H1 (cell line): ENCODE data around the gene FARSB.

Experiments
- EP300 ChIP-seq, 2 experiments: IDR thresholded peaks; 1 replicate in 1 of 2; 2 replicates in 1 of 2; pipeline ENCODE4 v1.6.1; 2011 to 2012; ENCODE audit warnings: low read depth in 2 of 2, low read length in 2 of 2, mild to moderate bottlenecking in 2 of 2, borderline replicate concordance in 1 of 2, inconsistent platforms in 1 of 2, moderate library complexity in 1 of 2
- EZH2 ChIP-seq: fragments of 200-600 bp; sonication (generic); IDR thresholded peaks from 2 replicates; pipeline ENCODE4 v1.7.1; 2012; ENCODE audit warnings: low read depth, mild to moderate bottlenecking, moderate library complexity, low read length, inconsistent platforms; ENCODE audit not compliant: severe bottlenecking
- HDAC6 ChIP-seq: IDR thresholded peaks from one replicate; pipeline ENCODE4 v1.7.1; 2012; ENCODE audit warnings: low read depth, mild to moderate bottlenecking, inconsistent platforms, low read length, moderate library complexity
- POLR2A ChIP-seq, 2 experiments: IDR thresholded peaks; 1 replicate in 1 of 2; 2 replicates in 1 of 2; pipeline ENCODE4 v1.6.1; 2011; ENCODE audit warnings: low read depth in 2 of 2, low read length in 2 of 2, mild to moderate bottlenecking in 2 of 2; ENCODE audit errors: control extremely low read depth in 1 of 2
- POLR2AphosphoS5 ChIP-seq: IDR thresholded peaks from 2 replicates; pipeline ENCODE4 v1.6.1; 2011; ENCODE audit warnings: low read depth, low read length
- RAD21 ChIP-seq, 2 experiments: IDR thresholded peaks in 1 of 2; conservative IDR thresholded peaks in 1 of 2; 2 replicates each; pipeline ENCODE4 v1.6.1; 2011; ENCODE audit warnings: low read depth in 2 of 2, low read length in 2 of 2, improper control_type of control experiment in 1 of 2, inconsistent platforms in 1 of 2, mild to moderate bottlenecking in 1 of 2, moderate library complexity in 1 of 2
- RFX5 ChIP-seq: IDR thresholded peaks from 2 replicates; pipeline ENCODE4 v1.6.1; 2011; ENCODE audit warnings: low read depth, low read length, improper control_type of control experiment, borderline replicate concordance
- RXRA ChIP-seq: IDR thresholded peaks from 2 replicates; pipeline ENCODE4 v1.6.1; 2011; ENCODE audit warnings: low read depth, mild to moderate bottlenecking, low read length, moderate library complexity; ENCODE audit not compliant: insufficient read depth
- SP2 ChIP-seq: IDR thresholded peaks from 2 replicates; pipeline ENCODE4 v1.6.1; 2012; ENCODE audit warnings: mild to moderate bottlenecking, low read length, inconsistent platforms
- TAF1 ChIP-seq: IDR thresholded peaks from 2 replicates; pipeline ENCODE4 v1.6.1; 2011; ENCODE audit warnings: mild to moderate bottlenecking, low read depth, low read length
- TEAD4 ChIP-seq: IDR thresholded peaks from 2 replicates; pipeline ENCODE4 v1.6.1; 2012; ENCODE audit warnings: low read depth, low read length, inconsistent platforms, mixed read lengths
- TF ChIP-seq, protein P1 (sequence below), 3 experiments: IDR thresholded peaks; 1 replicate in 2 of 3; 2 replicates in 1 of 3; pipeline versions ENCODE4 v1.5.1 to v1.6.1; 2011; ENCODE audit warnings: low read length in 3 of 3, mild to moderate bottlenecking in 3 of 3, inconsistent platforms in 2 of 3, low read depth in 1 of 3, moderate library complexity in 1 of 3; ENCODE audit not compliant: insufficient read depth in 1 of 3; ENCODE audit errors: control extremely low read depth in 1 of 3

DNA sequence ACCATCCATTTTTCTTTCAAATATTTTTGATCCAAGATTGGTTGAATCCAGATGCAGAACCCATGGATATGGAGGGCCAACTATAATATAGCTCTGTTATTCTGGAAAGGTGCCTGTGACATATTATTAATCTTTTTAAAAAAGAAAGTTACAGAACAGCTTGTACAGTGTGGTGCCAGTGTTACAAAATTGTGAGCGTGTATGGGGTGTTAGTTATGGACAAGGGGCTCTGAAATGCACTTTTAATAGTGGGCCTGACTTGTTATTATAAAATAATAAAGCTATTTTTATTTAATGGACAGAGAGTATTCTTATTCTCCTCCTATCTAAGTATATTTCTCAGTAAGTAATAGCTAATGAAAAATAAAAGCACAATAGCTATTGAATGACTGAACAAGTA, 111.2 kb downstream of the FARSB start:
- TF ChIP-seq, protein P1, sequence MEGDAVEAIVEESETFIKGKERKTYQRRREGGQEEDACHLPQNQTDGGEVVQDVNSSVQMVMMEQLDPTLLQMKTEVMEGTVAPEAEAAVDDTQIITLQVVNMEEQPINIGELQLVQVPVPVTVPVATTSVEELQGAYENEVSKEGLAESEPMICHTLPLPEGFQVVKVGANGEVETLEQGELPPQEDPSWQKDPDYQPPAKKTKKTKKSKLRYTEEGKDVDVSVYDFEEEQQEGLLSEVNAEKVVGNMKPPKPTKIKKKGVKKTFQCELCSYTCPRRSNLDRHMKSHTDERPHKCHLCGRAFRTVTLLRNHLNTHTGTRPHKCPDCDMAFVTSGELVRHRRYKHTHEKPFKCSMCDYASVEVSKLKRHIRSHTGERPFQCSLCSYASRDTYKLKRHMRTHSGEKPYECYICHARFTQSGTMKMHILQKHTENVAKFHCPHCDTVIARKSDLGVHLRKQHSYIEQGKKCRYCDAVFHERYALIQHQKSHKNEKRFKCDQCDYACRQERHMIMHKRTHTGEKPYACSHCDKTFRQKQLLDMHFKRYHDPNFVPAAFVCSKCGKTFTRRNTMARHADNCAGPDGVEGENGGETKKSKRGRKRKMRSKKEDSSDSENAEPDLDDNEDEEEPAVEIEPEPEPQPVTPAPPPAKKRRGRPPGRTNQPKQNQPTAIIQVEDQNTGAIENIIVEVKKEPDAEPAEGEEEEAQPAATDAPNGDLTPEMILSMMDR (IDR thresholded peaks at IDR 0.05; ENCODE audit: control extremely low read depth in 1 of 3, insufficient read depth in 1 of 3, low read depth in 1 of 3, low read length in 3 of 3) = no peak
- TF ChIP-seq RFX5 (no peak), EP300 (IDR thresholded peaks at IDR 0.05; ENCODE audit: borderline replicate concordance in 1 of 2, low read depth in 2 of 2, low read length in 2 of 2) (no peak), SP2 (no peak), HDAC6 (no peak), RAD21 (IDR thresholded peaks at IDR 0.05 in 1 of 2, conservative IDR thresholded peaks at IDR 0.05 in 1 of 2; ENCODE audit: low read depth in 2 of 2, low read length in 2 of 2) (no peak), EZH2 (no peak), POLR2A (IDR thresholded peaks at IDR 0.05; ENCODE audit: control extremely low read depth in 1 of 2, low read depth in 2 of 2, low read length in 2 of 2) (no peak), TEAD4 (no peak), POLR2AphosphoS5 (no peak), TAF1 (no peak), RXRA (no peak)
